Body of pancreas (tissue), 4 donors: ENCODE results near the gene CPSF4L. TPM values are rescaled to one million over a fixed set of nuclear protein-coding genes. Genes with fewer than 3 reads are reported as not detected.

Experiments used
- ATAC-seq: fragments of 150-250 bp; one replicate; pipeline ENCODE4 v1.9.1; 2016
- DNase-seq, 4 donors: peaks; one replicate each; pipeline ENCODE4 v3.0.0-alpha.2; 2019
- H3K27ac ChIP-seq, 4 donors: fragments of 200-600 bp; sonication (generic); 1 replicate in 3 of 4; 2 replicates in 1 of 4; pipeline versions ENCODE4 v1.5.1 to v1.6.1; 2016 to 2019; ENCODE audit warnings: mild to moderate bottlenecking in 1 of 4, mixed read lengths in 1 of 4, moderate library complexity in 1 of 4
- H3K27me3 ChIP-seq, 2 donors: fragments of 200-600 bp; sonication (generic); one replicate each; pipeline ENCODE4 v1.6.0; 2016; ENCODE audit warnings: mild to moderate bottlenecking in 1 of 2
- H3K36me3 ChIP-seq, 2 donors: fragments of 200-600 bp; sonication (generic); replicated peaks in 1 of 2; 2 replicates each; pipeline ENCODE4 v1.5.1; 2016; ENCODE audit warnings: low read depth in 2 of 2; ENCODE audit not compliant: insufficient read depth in 1 of 2
- H3K4me1 ChIP-seq: fragments of 200-600 bp; sonication (generic); one replicate; pipeline ENCODE4 v1.6.0; 2016
- H3K4me3 ChIP-seq, 2 donors: fragments of 200-600 bp; sonication (generic); 1 replicate in 1 of 2; 2 replicates in 1 of 2; pipeline ENCODE4 v1.5.1; 2016 to 2019
- H3K9me3 ChIP-seq, 3 donors: fragments of 200-600 bp; sonication (generic); 1 replicate in 2 of 3; 2 replicates in 1 of 3; pipeline ENCODE4 v1.5.1; 2016
- CTCF ChIP-seq, 7 experiments: fragments of 450-650 bp in 4 of 7; fragments of 200-600 bp in 3 of 7; sonication (generic) in 3 of 7; IDR thresholded peaks; one replicate each; pipeline ENCODE4 v1.5.1; 2016 to 2019; ENCODE audit warnings: antibody characterized with exemption in 7 of 7
- POLR2A ChIP-seq, 3 donors: fragments of 450-650 bp; IDR thresholded peaks; one replicate each; pipeline ENCODE4 v1.6.1; 2016; ENCODE audit warnings: antibody characterized with exemption in 3 of 3, mild to moderate bottlenecking in 2 of 3
- WGBS, 2 donors: methylation state at CpG; one replicate each; pipeline ENCODE4 v1.1.5; 2017; 5-methylcytosine and 5-hydroxymethylcytosine counted together
- intact Hi-C: fragments of 100-400 bp; cut with DNase I; formaldehyde crosslinking; loops from one replicate; pipeline ENCODE4 v1.15.1; 2023
- total RNA-seq, 2 donors: library from RNA; depleted of rRNA; stranded (reverse); fragments of >200 nt; gene quantifications; one replicate each; pipeline ENCODE4 v1.1.0, GENCODE V29; 2016

Gene CPSF4L
- total RNA-seq, 2 donors from 2014 or later = not detected

GRCh38 chr17:73290399-73291259 is 28.9 kb upstream of the CPSF4L start:
- peaks cover 100% of the 10 kb centered on the region for H3K4me1 ChIP-seq
- no peaks in the 10 kb centered on the region for H3K9me3 ChIP-seq
- DNase-seq = peak in 3 of 4 donors; percentile 24 to 55 (median 54)
- no peak for ATAC-seq
- WGBS, 2 donors = 34 to 53% methylated on average over 9 to 16 of the region's 16 CpGs
- H3K27ac ChIP-seq = peak overlapping the region; percentile 87 to 92 (median 91)
- H3K36me3 ChIP-seq = peaks cover 6% of the 10 kb centered on the region in 2 donors
- no peak overlapping the region for H3K4me3 ChIP-seq
- H3K27me3 ChIP-seq = no peaks in the 10 kb centered on the region
- TF ChIP-seq POLR2A (IDR thresholded peaks at IDR 0.05) (no peak), CTCF (IDR thresholded peaks at IDR 0.05) (no peak)
- intact Hi-C loops = no loop called here

GRCh38 chr17:73289549-73290254 is 28.0 kb upstream of the CPSF4L start:
- intact Hi-C loops = no loop called here
- Histone ChIP-seq H3K36me3 (peaks cover 13 to 16% of the 10 kb centered on the region in 2 donors), H3K27me3 (no peaks in the 10 kb centered on the region), H3K9me3 (no peaks in the 10 kb centered on the region), H3K4me1 (peaks cover 98% of the 10 kb centered on the region), H3K4me3 (no peak overlapping the region), H3K27ac (peak overlapping the region; percentile 87 to 92 (median 91))
- peak in 1 of 4 donors; percentile 14 for DNase-seq
- 31 to 34% methylated on average over 7 of the region's 7 CpGs for WGBS, 2 donors
- TF ChIP-seq CTCF (IDR thresholded peaks at IDR 0.05) = no peak
- TF ChIP-seq POLR2A (IDR thresholded peaks at IDR 0.05) = no peak
- ATAC-seq = no peak

- Histone ChIP-seq H3K4me3 (no peak overlapping the region), H3K27ac (peak overlapping the region; percentile 85 to 92 (median 89)), H3K27me3 (no peaks in the 10 kb centered on the region), H3K4me1 (peaks cover 88% of the 10 kb centered on the region), H3K36me3 (peaks cover 16 to 19% of the 10 kb centered on the region in 2 donors), H3K9me3 (no peaks in the 10 kb centered on the region)
- intact Hi-C loops = no loop called here
- peak; percentile 69 for ATAC-seq
- peak; percentile 85 to 94 (median 90) for DNase-seq
- WGBS, 2 donors = 14 to 19% methylated on average over 19 of the region's 19 CpGs
- TF ChIP-seq POLR2A (IDR thresholded peaks at IDR 0.05) (peak in 2 of 3 donors; percentile 26 to 49), CTCF (IDR thresholded peaks at IDR 0.05) (peak in 3 of 7 experiments; percentile 17 to 19 (median 17))
Observed at GRCh38 chr17:73288534-73289302, 27.0 kb upstream of the CPSF4L start.

- Histone ChIP-seq H3K9me3 (no peaks in the 10 kb centered on the region), H3K27ac (peak overlapping the region; percentile 18 to 92 (median 89)), H3K4me1 (peaks cover 74% of the 10 kb centered on the region), H3K4me3 (no peak overlapping the region), H3K27me3 (no peaks in the 10 kb centered on the region), H3K36me3 (peaks cover 18 to 19% of the 10 kb centered on the region in 2 donors)
- peak in 2 of 4 donors; percentile 30 to 38 for DNase-seq
- intact Hi-C loops = no loop called here
- no peak for ATAC-seq
- no peak for TF ChIP-seq POLR2A (IDR thresholded peaks at IDR 0.05)
- TF ChIP-seq CTCF (IDR thresholded peaks at IDR 0.05) = no peak
- WGBS, 2 donors = 53% methylated on average over 8 of the region's 8 CpGs; no CpG with 5 or more reads in 1 of the 2 donors
Observed at GRCh38 chr17:73286863-73287296, 25.2 kb upstream of the CPSF4L start.
